Activated CD8-positive, alpha-beta memory T cell treated with anti-CD3 and anti-CD28 coated beads for 24 hours (primary cell): ENCODE results near the gene KRT16.
"Not testable (repeated sequence)": the region's sequence is repeated elsewhere in the genome, so short reads cannot be mapped to it uniquely, and the experiment has no call there.

Experiments used
- DNase-seq: peaks from one replicate; pipeline ENCODE4 v3.0.0-alpha.2; 2020

KRT16 gene

GRCh38 chr17:41627316-41628072 lies 14.9 kb upstream of the KRT16 start:
- DNase-seq: no peak

GRCh38 chr17:41626914-41627295 lies 14.3 kb upstream of the KRT16 start:
- DNase-seq: not testable (repeated sequence)

GRCh38 chr17:41626028-41626913 lies 13.7 kb upstream of the KRT16 start:
- DNase-seq: not testable (repeated sequence)

GRCh38 chr17:41625602-41626001 lies 13.0 kb upstream of the KRT16 start:
- DNase-seq: no peak

- no peak for DNase-seq
These were observed 11.9 kb upstream of the KRT16 start, which contains the start of gene KRT17 for GRCh38 chr17:41624208-41625101. Gene KRT17 (minus strand): TSS chr17:41624575. CDS start chr17:41624509, 66 bp downstream.

GRCh38 chr17:41623184-41623861 lies 10.8 kb upstream of the KRT16 start:
- DNase-seq: not testable (repeated sequence)

- not testable (repeated sequence) for DNase-seq
These were observed 10.0 kb upstream of the KRT16 start for GRCh38 chr17:41622340-41623183.

- no peak for DNase-seq
These were observed 9.3 kb upstream of the KRT16 start for GRCh38 chr17:41621916-41622315.

GRCh38 chr17:41621435-41621817 lies 8.9 kb upstream of the KRT16 start:
- DNase-seq: not testable (repeated sequence)

- no peak for DNase-seq
These were observed 8.2 kb upstream of the KRT16 start for GRCh38 chr17:41620583-41621434.

GRCh38 chr17:41619927-41620582 lies 7.5 kb upstream of the KRT16 start:
- DNase-seq: not testable (repeated sequence)

GRCh38 chr17:41619036-41619926 lies 6.7 kb upstream of the KRT16 start:
- DNase-seq: no peak

- DNase-seq: no peak
These were observed 5.9 kb upstream of the KRT16 start for GRCh38 chr17:41618341-41619035.

- DNase-seq: no peak
These were observed 5.1 kb upstream of the KRT16 start for GRCh38 chr17:41617698-41618097.

- DNase-seq: no peak
These were observed 4.6 kb upstream of the KRT16 start for GRCh38 chr17:41617136-41617535.

GRCh38 chr17:41616486-41616885 lies 3.9 kb upstream of the KRT16 start:
- DNase-seq: not testable (repeated sequence)

GRCh38 chr17:41615454-41615853 lies 2.9 kb upstream of the KRT16 start:
- no peak for DNase-seq

- DNase-seq: not testable (repeated sequence)
These were observed 2.2 kb upstream of the KRT16 start for GRCh38 chr17:41614767-41615166.
